ENCODE data around the gene HOXB2.

Gene HOXB2

DNA sequence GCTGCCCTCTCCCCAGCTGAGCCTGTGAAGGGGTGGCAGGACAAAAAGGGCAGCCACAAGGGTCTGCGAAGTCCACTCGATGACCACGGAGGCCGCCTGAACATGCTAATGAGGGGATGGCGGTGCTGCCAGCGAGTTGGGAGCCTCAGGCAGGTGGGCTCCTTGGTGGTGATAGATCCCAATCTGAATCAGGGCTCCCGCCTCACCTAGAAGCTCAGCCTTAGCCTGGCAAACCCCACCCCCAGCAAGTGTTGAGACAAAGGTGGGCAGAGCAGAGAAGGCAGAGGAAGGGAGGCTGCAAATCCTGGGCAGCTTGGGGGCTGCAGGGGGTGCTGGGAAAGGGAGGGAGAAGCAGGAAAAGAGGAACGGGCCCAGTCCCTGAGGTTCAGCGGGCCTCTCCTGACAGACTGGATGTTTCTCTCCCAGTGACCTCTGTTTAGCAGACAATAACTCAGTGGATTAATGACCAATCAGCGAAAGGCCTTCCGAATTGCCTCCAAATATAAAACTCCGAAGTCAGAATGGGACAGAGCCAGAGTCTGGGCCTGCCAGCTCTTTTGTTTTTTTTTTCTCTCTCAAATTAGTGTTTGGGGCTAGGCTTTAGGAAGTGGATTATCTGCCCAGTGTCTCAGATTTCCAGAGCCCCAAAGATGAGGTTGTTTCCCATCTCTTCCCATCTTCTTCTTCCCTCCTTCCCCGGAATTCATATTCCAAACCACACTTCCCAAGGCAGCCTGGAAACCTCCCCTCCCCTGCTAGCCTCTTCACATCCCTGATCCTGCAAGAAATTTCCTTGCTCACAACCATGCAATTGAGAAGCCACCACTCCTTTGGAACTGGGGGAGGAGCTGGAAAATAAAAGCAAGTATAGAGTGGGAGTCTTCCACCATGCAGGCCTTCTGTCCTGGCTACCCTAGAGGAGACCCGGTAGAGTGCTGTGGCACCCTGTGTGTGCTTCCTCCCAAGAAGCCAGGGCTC is 15.2 kb upstream of the HOXB2 start:
- TF ChIP-seq CTCF (IDR thresholded peaks at IDR 0.05; ENCODE audit: low read depth, low read length) (no peak), EZH2phosphoT487 (IDR thresholded peaks at IDR 0.05; ENCODE audit: low read depth) (no peak)
- peaks cover 48% of the 10 kb centered on the region for H3K4me1 ChIP-seq (ENCODE audit: low read length)
- no peak overlapping the region for H3K4me2 ChIP-seq (ENCODE audit: low read length)
- H3K9ac ChIP-seq (ENCODE audit: low read length) = no peak overlapping the region
- H3K4me3 ChIP-seq (ENCODE audit: low read length) = no peak overlapping the region
- no peaks in the 10 kb centered on the region for H4K20me1 ChIP-seq (ENCODE audit: insufficient read depth, low read length)
- no peak overlapping the region for H3K27ac ChIP-seq (ENCODE audit: low read length)
- no peaks in the 10 kb centered on the region for H3K27me3 ChIP-seq (ENCODE audit: low read depth, low read length)
- H3K79me2 ChIP-seq (ENCODE audit: low read length) = peaks cover 36% of the 10 kb centered on the region
- H2AFZ ChIP-seq (ENCODE audit: low read depth, low read length) = no peak overlapping the region
- no peaks in the 10 kb centered on the region for H3K9me3 ChIP-seq (ENCODE audit: insufficient read depth, low read length)
- H3K36me3 ChIP-seq (replicated peaks; ENCODE audit: low read depth, low read length) = peaks cover 17% of the 10 kb centered on the region

GRCh38 chr17:48559122-48559839 is 14.4 kb upstream of the HOXB2 start:
- H3K36me3 ChIP-seq (replicated peaks; ENCODE audit: low read depth, low read length) = peaks cover 19% of the 10 kb centered on the region
- no peak overlapping the region for H2AFZ ChIP-seq (ENCODE audit: low read depth, low read length)
- H3K9me3 ChIP-seq (ENCODE audit: insufficient read depth, low read length) = no peaks in the 10 kb centered on the region
- H3K4me2 ChIP-seq (ENCODE audit: low read length) = no peak overlapping the region
- H3K79me2 ChIP-seq (ENCODE audit: low read length) = peaks cover 40% of the 10 kb centered on the region
- H3K9ac ChIP-seq (ENCODE audit: low read length) = no peak overlapping the region
- H3K27me3 ChIP-seq (ENCODE audit: low read depth, low read length) = no peaks in the 10 kb centered on the region
- H3K4me3 ChIP-seq (ENCODE audit: low read length) = no peak overlapping the region
- H3K4me1 ChIP-seq (ENCODE audit: low read length) = peaks cover 48% of the 10 kb centered on the region
- no peaks in the 10 kb centered on the region for H4K20me1 ChIP-seq (ENCODE audit: insufficient read depth, low read length)
- no peak overlapping the region for H3K27ac ChIP-seq (ENCODE audit: low read length)
- peak; percentile 9; the same call in 1 of the 2 replicates for TF ChIP-seq CTCF (IDR thresholded peaks at IDR 0.05; ENCODE audit: low read depth, low read length)
- TF ChIP-seq EZH2phosphoT487 (IDR thresholded peaks at IDR 0.05; ENCODE audit: low read depth) = no peak

- Histone ChIP-seq H3K79me2 (ENCODE audit: low read length) (peaks cover 41% of the 10 kb centered on the region), H3K4me3 (ENCODE audit: low read length) (no peak overlapping the region), H3K27ac (ENCODE audit: low read length) (no peak overlapping the region), H3K9me3 (ENCODE audit: insufficient read depth, low read length) (no peaks in the 10 kb centered on the region), H3K4me2 (ENCODE audit: low read length) (no peak overlapping the region), H3K4me1 (ENCODE audit: low read length) (peaks cover 51% of the 10 kb centered on the region), H4K20me1 (ENCODE audit: insufficient read depth, low read length) (no peaks in the 10 kb centered on the region), H3K9ac (ENCODE audit: low read length) (no peak overlapping the region), H3K36me3 (replicated peaks; ENCODE audit: low read depth, low read length) (peaks cover 20% of the 10 kb centered on the region), H3K27me3 (ENCODE audit: low read depth, low read length) (no peaks in the 10 kb centered on the region), H2AFZ (ENCODE audit: low read depth, low read length) (no peak overlapping the region)
- TF ChIP-seq EZH2phosphoT487 (IDR thresholded peaks at IDR 0.05; ENCODE audit: low read depth) (no peak), CTCF (IDR thresholded peaks at IDR 0.05; ENCODE audit: low read depth, low read length) (no peak)
Measured at GRCh38 chr17:48558831-48559121, 13.9 kb upstream of the HOXB2 start.

Data from OCI-LY3 (cell line).